ENCODE results near the gene DGKE.

DNA sequence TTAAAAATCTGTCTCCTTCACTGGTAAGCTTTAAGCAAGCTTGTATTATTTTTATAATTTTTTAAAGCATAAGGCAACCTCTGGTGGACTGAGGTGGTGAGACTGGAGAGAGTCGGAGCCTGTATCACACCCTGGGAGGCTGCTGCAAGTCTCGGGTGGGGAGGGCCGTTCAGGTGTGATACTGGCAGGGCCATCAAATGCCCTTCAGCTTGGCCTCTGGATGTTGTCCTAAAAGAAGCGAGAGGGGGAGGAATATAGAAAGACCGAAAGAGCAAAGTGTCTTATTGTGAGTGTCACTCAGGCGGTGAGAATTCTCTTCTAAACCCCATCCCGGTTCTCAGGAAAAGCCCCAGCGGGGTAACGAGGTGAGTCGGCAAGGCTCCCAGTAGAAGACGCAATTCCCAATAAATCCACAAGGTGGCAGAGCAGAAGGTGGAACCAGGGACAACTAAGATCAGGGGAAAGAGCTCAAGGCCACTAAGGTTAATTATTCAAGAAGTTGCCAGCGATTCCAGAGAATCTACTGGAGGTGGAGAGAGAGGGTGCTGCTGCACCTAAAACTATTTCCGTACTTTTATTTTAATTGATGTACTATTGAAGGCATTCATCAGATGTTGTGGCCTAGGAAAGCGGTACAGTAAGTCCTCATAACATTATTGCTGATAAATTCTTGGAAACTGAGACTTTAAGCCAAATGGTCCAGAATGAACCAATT is 14.4 kb upstream of the DGKE start:
- TF ChIP-seq, protein P1, sequence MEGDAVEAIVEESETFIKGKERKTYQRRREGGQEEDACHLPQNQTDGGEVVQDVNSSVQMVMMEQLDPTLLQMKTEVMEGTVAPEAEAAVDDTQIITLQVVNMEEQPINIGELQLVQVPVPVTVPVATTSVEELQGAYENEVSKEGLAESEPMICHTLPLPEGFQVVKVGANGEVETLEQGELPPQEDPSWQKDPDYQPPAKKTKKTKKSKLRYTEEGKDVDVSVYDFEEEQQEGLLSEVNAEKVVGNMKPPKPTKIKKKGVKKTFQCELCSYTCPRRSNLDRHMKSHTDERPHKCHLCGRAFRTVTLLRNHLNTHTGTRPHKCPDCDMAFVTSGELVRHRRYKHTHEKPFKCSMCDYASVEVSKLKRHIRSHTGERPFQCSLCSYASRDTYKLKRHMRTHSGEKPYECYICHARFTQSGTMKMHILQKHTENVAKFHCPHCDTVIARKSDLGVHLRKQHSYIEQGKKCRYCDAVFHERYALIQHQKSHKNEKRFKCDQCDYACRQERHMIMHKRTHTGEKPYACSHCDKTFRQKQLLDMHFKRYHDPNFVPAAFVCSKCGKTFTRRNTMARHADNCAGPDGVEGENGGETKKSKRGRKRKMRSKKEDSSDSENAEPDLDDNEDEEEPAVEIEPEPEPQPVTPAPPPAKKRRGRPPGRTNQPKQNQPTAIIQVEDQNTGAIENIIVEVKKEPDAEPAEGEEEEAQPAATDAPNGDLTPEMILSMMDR (IDR thresholded peaks at IDR 0.05): peak in 5 of 7 experiments; percentile 69 to 91 (median 84)
- TF ChIP-seq EP300 (IDR thresholded peaks at IDR 0.05) (no peak), POLR2A (IDR thresholded peaks at IDR 0.05) (no peak)
